Esophagus squamous epithelium (tissue), 5 donors: Measurements from ENCODE around the gene SLFN14. TPM values are rescaled to one million over a fixed set of nuclear protein-coding genes. Genes with fewer than 3 reads are reported as not detected.

Source experiments
- DNase-seq: peaks from one replicate; lab custom pipeline; 2025; lab: John Stamatoyannopoulos, UW
- H3K27ac ChIP-seq, 4 donors: fragments of 200-600 bp; sonication (generic); one replicate each; pipeline ENCODE4 v1.5.1; 2016 to 2019; ENCODE audit warnings: mild to moderate bottlenecking in 1 of 4
- H3K27me3 ChIP-seq, 4 donors: fragments of 200-600 bp; sonication (generic); 1 replicate in 3 of 4; 2 replicates in 1 of 4; pipeline versions ENCODE4 v1.5.1 to v1.6.0; 2017 to 2021; ENCODE audit warnings: antibody characterized with exemption in 1 of 4
- H3K36me3 ChIP-seq, 3 donors: fragments of 200-600 bp; sonication (generic); one replicate each; pipeline ENCODE4 v1.5.1; 2016 to 2019
- H3K4me1 ChIP-seq, 3 donors: fragments of 200-600 bp; sonication (generic); one replicate each; pipeline ENCODE4 v1.5.1; 2017 to 2019
- H3K4me3 ChIP-seq, 4 donors: fragments of 200-600 bp; sonication (generic); 1 replicate in 3 of 4; 2 replicates in 1 of 4; pipeline ENCODE4 v1.5.1; 2016 to 2019; ENCODE audit warnings: mild to moderate bottlenecking in 2 of 4, moderate library complexity in 1 of 4
- H3K9me3 ChIP-seq, 3 donors: fragments of 200-600 bp; sonication (generic); one replicate each; pipeline ENCODE4 v1.5.1; 2016 to 2019
- CTCF ChIP-seq, 6 experiments: fragments of 450-650 bp in 4 of 6; fragments of 200-600 bp in 2 of 6; sonication (generic) in 2 of 6; IDR thresholded peaks; one replicate each; pipeline ENCODE4 v1.5.1; 2016 to 2019; ENCODE audit warnings: antibody characterized with exemption in 6 of 6, mild to moderate bottlenecking in 4 of 6, moderate library complexity in 4 of 6
- POLR2A ChIP-seq, 4 donors: fragments of 450-650 bp; IDR thresholded peaks; one replicate each; pipeline ENCODE4 v1.6.1; 2017; ENCODE audit warnings: antibody characterized with exemption in 4 of 4, mild to moderate bottlenecking in 4 of 4, moderate library complexity in 3 of 4
- WGBS, 2 donors: methylation state at CpG; one replicate each; pipeline ENCODE4 v1.1.5; 2018; 5-methylcytosine and 5-hydroxymethylcytosine counted together
- intact Hi-C: fragments of 100-400 bp; cut with DNase I; formaldehyde crosslinking; loops from one replicate; pipeline ENCODE4 v1.15.0; 2022
- total RNA-seq, 4 donors: library from RNA; depleted of rRNA; stranded (reverse); fragments of >200 nt; gene quantifications; one replicate each; pipeline ENCODE4 v1.1.0, GENCODE V29; 2016
- donor health status: DM: yes; HTN: yes; CAD: no.

SLFN14 gene
- not detected for total RNA-seq

GRCh38 chr17:35560703-35561102 is at the start of gene SLFN14:
Gene SLFN14 (minus strand): TSS chr17:35560819. CDS start chr17:35558062, 2,757 bp downstream.
- intact Hi-C loops = no loop called here
- Histone ChIP-seq H3K4me3 (no peak within 1 kb of the TSS), H3K4me1 (no peaks in the 10 kb centered on the region), H3K9me3 (no peaks in the 10 kb centered on the region), H3K36me3 (no peaks in the 10 kb centered on the region), H3K27me3 (peaks cover 0 to 48% (median 0%) of the 10 kb centered on the region in 4 donors), H3K27ac (no peak within 1 kb of the TSS)
- TF ChIP-seq POLR2A (IDR thresholded peaks at IDR 0.05) (no peak), CTCF (IDR thresholded peaks at IDR 0.05) (no peak)
- no peak for DNase-seq
- 64 to 66% methylated on average over 3 of the region's 3 CpGs for WGBS, 2 donors

- H3K27me3 ChIP-seq = no peaks in the 10 kb centered on the region
- no peaks in the 10 kb centered on the region for H3K9me3 ChIP-seq
- peak overlapping the region in 2 of 4 donors; percentile 30 to 51 for H3K4me3 ChIP-seq
- no peak for DNase-seq
- peaks cover 0 to 11% (median 4%) of the 10 kb centered on the region in 3 donors for H3K4me1 ChIP-seq
- intact Hi-C loops = loop anchor here (5.0 kb wide), 1 partner anchor 137 kb away; no protein-coding TSS in a partner anchor
- 92% methylated on average over 4 of the region's 4 CpGs for WGBS, 2 donors
- H3K36me3 ChIP-seq = peaks cover 4 to 70% (median 12%) of the 10 kb centered on the region in 3 donors
- no peak overlapping the region for H3K27ac ChIP-seq
- TF ChIP-seq CTCF (IDR thresholded peaks at IDR 0.05) = no peak
- no peak for TF ChIP-seq POLR2A (IDR thresholded peaks at IDR 0.05)
Observed at GRCh38 chr17:35609831-35610230, 49.2 kb upstream of the SLFN14 start.

GRCh38 chr17:35607239-35607847 is 46.7 kb upstream of the SLFN14 start:
- H3K36me3 ChIP-seq = peaks cover 4 to 89% (median 12%) of the 10 kb centered on the region in 3 donors
- WGBS, 2 donors = 36 to 39% methylated on average over 3 of the region's 3 CpGs
- no peak for TF ChIP-seq POLR2A (IDR thresholded peaks at IDR 0.05)
- peaks cover 0 to 9% (median 4%) of the 10 kb centered on the region in 3 donors for H3K4me1 ChIP-seq
- intact Hi-C loops = no loop called here
- H3K9me3 ChIP-seq = no peaks in the 10 kb centered on the region
- no peak for DNase-seq
- peak overlapping the region in 3 of 4 donors; percentile 19 to 51 (median 30) for H3K4me3 ChIP-seq
- no peaks in the 10 kb centered on the region for H3K27me3 ChIP-seq
- peak overlapping the region; percentile 15 to 71 (median 34) for H3K27ac ChIP-seq

GRCh38 chr17:35605678-35606077 is 45.1 kb upstream of the SLFN14 start:
- no peak for DNase-seq
- no peak for TF ChIP-seq CTCF (IDR thresholded peaks at IDR 0.05)
- no peak for TF ChIP-seq POLR2A (IDR thresholded peaks at IDR 0.05)
- Histone ChIP-seq H3K4me3 (no peak overlapping the region), H3K36me3 (peaks cover 4 to 93% (median 12%) of the 10 kb centered on the region in 3 donors), H3K27ac (peak overlapping the region in 3 of 4 donors; percentile 24 to 57 (median 40)), H3K9me3 (no peaks in the 10 kb centered on the region), H3K27me3 (no peaks in the 10 kb centered on the region), H3K4me1 (peaks cover 0 to 9% (median 4%) of the 10 kb centered on the region in 3 donors)
- 83 to 86% methylated on average over 2 of the region's 2 CpGs for WGBS, 2 donors
- intact Hi-C loops = no loop called here

- Histone ChIP-seq H3K36me3 (peaks cover 0 to 93% (median 11%) of the 10 kb centered on the region in 3 donors), H3K4me3 (no peak overlapping the region), H3K27ac (no peak overlapping the region), H3K27me3 (no peaks in the 10 kb centered on the region), H3K4me1 (peaks cover 0 to 9% (median 4%) of the 10 kb centered on the region in 3 donors), H3K9me3 (no peaks in the 10 kb centered on the region)
- no peak for TF ChIP-seq CTCF (IDR thresholded peaks at IDR 0.05)
- no peak for TF ChIP-seq POLR2A (IDR thresholded peaks at IDR 0.05)
- intact Hi-C loops = no loop called here
- WGBS, 2 donors = 84 to 85% methylated on average over 7 of the region's 7 CpGs
- DNase-seq = no peak
Observed at GRCh38 chr17:35603674-35604073, 43.1 kb upstream of the SLFN14 start.
